RWPE2 (cell line): Measurements from ENCODE around the gene CACNG3.

Experiments
- ATAC-seq: fragments of 200-7000 bp; cut with Tn5 transposase; 3 replicates; pipeline ENCODE4 v1.9.1; 2021; ENCODE audit warnings: low read depth
- DNase-seq: peaks from one replicate; pipeline ENCODE4 v3.0.0-alpha.2; 2020; ENCODE audit warnings: low spot score
- H3K27ac ChIP-seq: fragments of 450-650 bp; 2 replicates; pipeline ENCODE4 v1.5.1; 2017; ENCODE audit warnings: mild to moderate bottlenecking; ENCODE audit not compliant: poor library complexity, severe bottlenecking
- H3K27me3 ChIP-seq: fragments of 250-450 bp; sonication (Bioruptor Pico); 2 replicates; pipeline ENCODE4 v1.5.1; 2021; ENCODE audit warnings: mild to moderate bottlenecking, moderate library complexity; ENCODE audit not compliant: insufficient read depth, poor library complexity, severe bottlenecking
- H3K36me3 ChIP-seq: fragments of 250-450 bp; sonication (Bioruptor Pico); 2 replicates; pipeline ENCODE4 v1.5.1; 2020; ENCODE audit warnings: low read depth, mild to moderate bottlenecking, moderate library complexity
- H3K4me1 ChIP-seq: fragments of 250-450 bp; sonication (Bioruptor Pico); 2 replicates; pipeline ENCODE4 v1.5.1; 2021; ENCODE audit warnings: mild to moderate bottlenecking, moderate library complexity; ENCODE audit not compliant: insufficient read depth, poor library complexity, severe bottlenecking
- H3K4me3 ChIP-seq: fragments of 250-450 bp; sonication (Bioruptor Pico); 2 replicates; pipeline ENCODE4 v1.5.1; 2021; ENCODE audit warnings: mild to moderate bottlenecking, moderate library complexity; ENCODE audit not compliant: severe bottlenecking
- H3K9me3 ChIP-seq: fragments of 250-450 bp; sonication (Bioruptor Pico); 2 replicates; pipeline ENCODE4 v1.5.1; 2021; ENCODE audit warnings: mild to moderate bottlenecking, moderate library complexity; ENCODE audit not compliant: severe bottlenecking
- TF ChIP-seq, protein P1 (sequence below): fragments of 450-650 bp; IDR thresholded peaks from one replicate; pipeline ENCODE4 v1.5.1; 2017; ENCODE audit warnings: mild to moderate bottlenecking, moderate library complexity; ENCODE audit not compliant: poor library complexity, severe bottlenecking

CACNG3 gene

DNA sequence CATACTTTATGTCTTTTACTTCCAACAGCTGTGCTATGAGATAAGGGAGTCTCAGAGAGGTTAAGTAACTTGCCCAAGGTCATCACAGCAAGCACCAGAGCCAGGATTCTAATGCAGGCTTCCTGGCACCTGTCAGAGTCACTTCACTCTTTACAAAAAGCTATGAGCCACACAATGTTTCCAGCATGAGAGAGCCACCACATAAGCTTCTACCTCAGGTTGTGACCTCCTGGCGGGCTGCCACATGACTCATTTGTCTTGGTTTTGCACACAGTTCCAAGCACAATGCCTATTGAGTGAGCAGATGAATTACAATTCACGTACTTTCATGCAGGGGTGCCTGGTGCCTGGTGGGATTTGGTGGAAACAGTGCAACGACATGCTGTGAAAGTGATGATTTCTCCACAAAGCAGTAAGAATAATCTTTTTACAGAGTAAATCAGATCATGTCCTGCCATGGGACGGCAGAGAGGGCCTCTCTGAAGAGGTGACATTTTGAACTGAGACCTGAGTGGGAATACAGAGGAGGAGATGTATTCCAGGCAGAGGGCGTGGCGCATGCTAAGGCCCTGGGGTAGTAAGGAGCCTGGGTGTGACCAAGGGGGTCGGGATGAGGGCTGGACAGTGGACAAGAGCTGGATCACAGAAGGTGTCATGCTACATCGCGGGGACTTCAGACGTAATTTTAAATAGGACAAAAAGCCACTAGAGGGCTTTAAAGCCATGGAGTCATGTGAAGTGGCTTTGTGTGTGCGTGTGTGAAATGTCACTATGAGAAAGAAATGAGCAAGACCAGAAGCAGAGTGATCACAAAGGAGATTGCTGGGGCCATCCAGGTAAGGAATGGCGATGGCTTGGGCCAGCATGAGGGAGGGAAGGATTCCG lies 53.4 kb downstream of the CACNG3 start:
- Histone ChIP-seq H3K36me3 (no peaks in the 10 kb centered on the region), H3K4me1 (peaks cover 8% of the 10 kb centered on the region), H3K27ac (no peak overlapping the region), H3K27me3 (no peaks in the 10 kb centered on the region), H3K9me3 (no peaks in the 10 kb centered on the region), H3K4me3 (no peak overlapping the region)
- ATAC-seq: peak; percentile 69
- DNase-seq: peak; percentile 73
- TF ChIP-seq, protein P1, sequence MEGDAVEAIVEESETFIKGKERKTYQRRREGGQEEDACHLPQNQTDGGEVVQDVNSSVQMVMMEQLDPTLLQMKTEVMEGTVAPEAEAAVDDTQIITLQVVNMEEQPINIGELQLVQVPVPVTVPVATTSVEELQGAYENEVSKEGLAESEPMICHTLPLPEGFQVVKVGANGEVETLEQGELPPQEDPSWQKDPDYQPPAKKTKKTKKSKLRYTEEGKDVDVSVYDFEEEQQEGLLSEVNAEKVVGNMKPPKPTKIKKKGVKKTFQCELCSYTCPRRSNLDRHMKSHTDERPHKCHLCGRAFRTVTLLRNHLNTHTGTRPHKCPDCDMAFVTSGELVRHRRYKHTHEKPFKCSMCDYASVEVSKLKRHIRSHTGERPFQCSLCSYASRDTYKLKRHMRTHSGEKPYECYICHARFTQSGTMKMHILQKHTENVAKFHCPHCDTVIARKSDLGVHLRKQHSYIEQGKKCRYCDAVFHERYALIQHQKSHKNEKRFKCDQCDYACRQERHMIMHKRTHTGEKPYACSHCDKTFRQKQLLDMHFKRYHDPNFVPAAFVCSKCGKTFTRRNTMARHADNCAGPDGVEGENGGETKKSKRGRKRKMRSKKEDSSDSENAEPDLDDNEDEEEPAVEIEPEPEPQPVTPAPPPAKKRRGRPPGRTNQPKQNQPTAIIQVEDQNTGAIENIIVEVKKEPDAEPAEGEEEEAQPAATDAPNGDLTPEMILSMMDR: no peak

DNA sequence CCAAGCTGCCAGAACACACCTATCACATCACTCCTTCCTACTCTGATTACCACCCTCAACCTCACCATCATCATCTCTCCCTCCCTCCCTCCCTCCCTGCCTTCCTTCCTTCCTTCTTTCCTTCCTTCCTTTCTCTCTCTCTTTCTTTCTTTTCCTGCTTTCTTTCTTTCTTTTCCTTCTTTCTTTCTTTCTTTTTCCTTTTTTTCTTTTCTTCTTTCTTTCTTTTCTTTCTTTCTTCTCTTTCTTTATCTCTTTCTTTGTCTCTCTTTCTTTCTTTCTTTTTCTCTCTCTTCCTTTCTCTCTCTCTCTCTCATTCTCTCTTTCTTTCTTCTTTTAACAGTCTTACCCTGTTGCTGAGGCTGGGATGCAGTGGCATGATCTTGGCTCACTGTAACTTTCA lies 59.2 kb downstream of the CACNG3 start:
- no peak for ATAC-seq
- no peaks in the 10 kb centered on the region for H3K36me3 ChIP-seq

DNA sequence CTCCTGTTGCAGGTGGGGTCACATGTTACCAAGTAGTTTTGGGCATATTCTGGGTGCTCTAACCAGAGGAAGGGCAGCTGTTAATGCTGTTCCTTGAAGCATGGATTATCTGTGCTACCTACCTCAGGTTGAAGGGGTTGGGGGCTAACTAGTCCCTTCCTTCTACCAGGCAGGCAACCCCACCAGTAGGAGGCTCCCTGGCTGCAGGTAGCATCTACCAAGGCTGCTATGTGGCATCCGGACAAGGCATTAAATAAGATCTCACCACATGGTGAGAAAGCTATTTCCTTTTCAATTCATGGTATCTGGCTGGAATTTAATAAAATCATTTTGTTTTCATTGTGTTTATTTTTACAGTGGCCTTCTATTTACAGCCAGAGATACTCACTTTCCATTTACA lies 62.5 kb downstream of the CACNG3 start:
- peaks cover 14% of the 10 kb centered on the region for H3K27me3 ChIP-seq
- H3K27ac ChIP-seq: no peak overlapping the region
- ATAC-seq (no peak), DNase-seq (no peak)
- H3K9me3 ChIP-seq: no peaks in the 10 kb centered on the region
- no peaks in the 10 kb centered on the region for H3K4me1 ChIP-seq
- no peaks in the 10 kb centered on the region for H3K36me3 ChIP-seq
- H3K4me3 ChIP-seq: no peak overlapping the region
- TF ChIP-seq, protein P1: no peak

More for the DNA sequence above, 59.2 kb downstream of the CACNG3 start:
- Histone ChIP-seq H3K4me3 (no peak overlapping the region), H3K27ac (no peak overlapping the region), H3K9me3 (no peaks in the 10 kb centered on the region), H3K4me1 (no peaks in the 10 kb centered on the region), H3K27me3 (peaks cover 8% of the 10 kb centered on the region)
- no peak for DNase-seq
- TF ChIP-seq, protein P1: no peak

DNA sequence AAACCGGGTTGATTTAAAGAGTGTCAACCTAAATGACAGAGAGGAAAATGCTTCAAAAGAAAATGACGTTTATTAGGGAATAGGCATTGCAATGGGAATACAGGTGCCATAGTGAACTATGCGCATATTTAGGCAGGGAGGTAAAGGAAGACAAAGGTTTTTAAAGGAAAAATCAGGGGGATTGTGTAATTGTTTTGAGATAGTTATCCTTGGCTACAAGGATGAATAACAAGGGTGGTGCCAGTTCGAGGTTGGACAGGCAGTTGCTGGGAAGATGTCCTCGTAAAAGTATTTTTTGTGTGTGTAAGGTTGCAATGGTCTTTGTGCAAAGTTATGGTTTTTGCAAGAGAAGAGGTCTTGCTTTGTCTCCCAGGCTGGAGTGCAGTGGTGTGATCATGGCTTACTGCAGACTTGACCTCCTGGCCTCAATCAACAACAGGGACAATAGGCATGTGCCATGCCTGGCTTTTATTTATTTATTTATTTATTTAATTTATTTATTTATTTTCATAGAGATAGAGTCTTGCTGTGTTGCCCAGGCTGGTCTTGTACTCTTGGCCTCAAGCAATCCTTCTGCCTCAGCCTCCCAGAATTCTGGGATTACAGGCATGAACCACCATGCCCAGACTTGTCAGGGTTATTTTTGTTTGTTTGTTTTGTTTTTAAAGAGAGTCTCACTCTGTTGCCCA lies 63.1 kb downstream of the CACNG3 start:
- DNase-seq (no peak), ATAC-seq (no peak)
- H3K4me1 ChIP-seq: no peaks in the 10 kb centered on the region
- no peaks in the 10 kb centered on the region for H3K36me3 ChIP-seq
- TF ChIP-seq, protein P1: no peak
- H3K27me3 ChIP-seq: peaks cover 14% of the 10 kb centered on the region
- H3K27ac ChIP-seq: no peak overlapping the region
- H3K9me3 ChIP-seq: no peaks in the 10 kb centered on the region
- H3K4me3 ChIP-seq: no peak overlapping the region
